Natural killer cell treated with Interleukin-12 subunit alpha and Interleukin-12 subunit beta and Interleukin-15 and Interleukin-18, amount 100 ng/mL, for 72 hours (primary cell): ENCODE data around the gene SUMO2. TPM values are rescaled to one million over a fixed set of nuclear protein-coding genes. Genes with fewer than 3 reads are reported as not detected.
"Not testable (repeated sequence)": the region's sequence is repeated elsewhere in the genome, so short reads cannot be mapped to it uniquely, and the experiment has no call there.

Source experiments
- ATAC-seq, 2 donors: fragments of 150-1000 bp; cut with Tn5 transposase in 1 of 2; sonication (Bioruptor Pico), chemical (Tn5 transposase) in 1 of 2; 2 replicates each; pipeline ENCODE4 v1.10.0; 2021
- DNase-seq: peaks from one replicate; pipeline ENCODE4 v3.0.0; 2022; ENCODE audit warnings: low spot score
- H3K27ac Mint-ChIP-seq, 2 donors: 1 replicate in 1 of 2; 2 replicates in 1 of 2; pipeline ENCODE4 v1.8.0; 2022; ENCODE audit warnings: mixed read lengths in 2 of 2, mild to moderate bottlenecking in 1 of 2, moderate library complexity in 1 of 2
- H3K27me3 Mint-ChIP-seq, 2 donors: 1 replicate in 1 of 2; 2 replicates in 1 of 2; pipeline ENCODE4 v1.8.0; 2022; ENCODE audit warnings: mixed read lengths in 2 of 2
- H3K36me3 Mint-ChIP-seq: one replicate; pipeline ENCODE4 v1.8.0; 2022; ENCODE audit warnings: mixed read lengths
- H3K4me1 Mint-ChIP-seq, 2 donors: 1 replicate in 1 of 2; 2 replicates in 1 of 2; pipeline ENCODE4 v1.8.0; 2022; ENCODE audit warnings: low read depth in 2 of 2, mixed read lengths in 2 of 2, mild to moderate bottlenecking in 1 of 2
- H3K4me3 Mint-ChIP-seq: one replicate; pipeline ENCODE4 v1.8.0; 2022; ENCODE audit warnings: mixed read lengths
- H3K9me3 Mint-ChIP-seq: 2 replicates; pipeline ENCODE4 v1.8.0; 2022; ENCODE audit warnings: mixed read lengths
- total RNA-seq, 2 donors: library from RNA; stranded (reverse); gene quantifications; one replicate each; pipeline ENCODE4 v1.2.3, GENCODE V29; 2022

SUMO2 gene
- total RNA-seq, 2 donors from 2014 or later, result 332 to 497 TPM

DNA sequence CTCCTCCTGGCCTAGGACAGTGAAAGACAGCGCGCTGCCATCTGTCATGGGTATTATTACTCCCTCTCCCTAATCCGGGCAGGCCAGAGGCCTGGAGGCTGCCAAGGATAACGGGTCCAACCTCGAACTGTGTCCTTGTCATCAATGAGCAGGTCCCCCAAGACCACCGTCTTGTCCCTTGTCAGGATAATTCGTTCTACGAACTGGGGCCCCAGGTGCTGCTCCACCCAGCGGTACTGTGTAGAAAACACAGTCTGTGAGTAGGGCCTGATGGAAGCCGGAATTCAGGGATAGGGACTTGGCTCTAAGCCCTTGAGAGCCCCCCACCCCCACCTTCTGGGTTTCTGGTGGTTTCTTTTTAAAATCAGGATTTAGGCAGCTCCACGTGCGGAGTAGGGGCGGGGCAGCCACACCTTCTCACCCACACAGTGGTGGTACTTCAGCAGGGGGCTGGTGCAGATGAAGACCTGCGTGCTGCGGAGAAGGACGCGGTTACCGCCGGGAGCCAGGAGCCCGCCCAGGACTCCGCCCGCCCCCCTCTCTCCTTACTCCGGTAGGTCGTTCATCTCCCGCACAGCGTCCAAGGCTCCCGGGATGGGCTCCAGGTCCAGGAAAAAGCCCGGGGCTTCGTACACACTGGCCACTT, 52.0 kb downstream of the SUMO2 start:
- Mint-ChIP-seq H3K4me1 (peaks cover 18% of the 10 kb centered on the region in 2 donors), H3K27me3 (no peaks in the 10 kb centered on the region)

GRCh38 chr17:75130059-75130631, 52.6 kb downstream of the SUMO2 start:
- peak overlapping the region; percentile 92 for H3K4me3 Mint-ChIP-seq
- DNase-seq, result no peak
- H3K9me3 Mint-ChIP-seq, result no peaks in the 10 kb centered on the region
- ATAC-seq, result no peak
- H3K27ac Mint-ChIP-seq, result peak overlapping the region; percentile 84 to 90
- H3K27me3 Mint-ChIP-seq, result no peaks in the 10 kb centered on the region
- H3K4me1 Mint-ChIP-seq, result peaks cover 20 to 22% of the 10 kb centered on the region in 2 donors
- peaks cover 4% of the 10 kb centered on the region for H3K36me3 Mint-ChIP-seq

More for the DNA sequence above, 52.0 kb downstream of the SUMO2 start:
- Mint-ChIP-seq H3K4me3 (peak overlapping the region; percentile 92), H3K27ac (peak overlapping the region; percentile 84 to 90), H3K36me3 (peaks cover 4% of the 10 kb centered on the region), H3K9me3 (no peaks in the 10 kb centered on the region)
- ATAC-seq (peak; percentile 43 to 62), DNase-seq (no peak)

GRCh38 chr17:75129576-75129975, 53.2 kb downstream of the SUMO2 start:
- Mint-ChIP-seq H3K9me3 (no peaks in the 10 kb centered on the region), H3K27me3 (no peaks in the 10 kb centered on the region), H3K4me1 (peaks cover 26% of the 10 kb centered on the region in 2 donors), H3K4me3 (peak overlapping the region; percentile 65), H3K36me3 (peaks cover 4% of the 10 kb centered on the region), H3K27ac (peak overlapping the region in 1 of 2 donors; percentile 51)
- ATAC-seq (no peak), DNase-seq (no peak)

DNA sequence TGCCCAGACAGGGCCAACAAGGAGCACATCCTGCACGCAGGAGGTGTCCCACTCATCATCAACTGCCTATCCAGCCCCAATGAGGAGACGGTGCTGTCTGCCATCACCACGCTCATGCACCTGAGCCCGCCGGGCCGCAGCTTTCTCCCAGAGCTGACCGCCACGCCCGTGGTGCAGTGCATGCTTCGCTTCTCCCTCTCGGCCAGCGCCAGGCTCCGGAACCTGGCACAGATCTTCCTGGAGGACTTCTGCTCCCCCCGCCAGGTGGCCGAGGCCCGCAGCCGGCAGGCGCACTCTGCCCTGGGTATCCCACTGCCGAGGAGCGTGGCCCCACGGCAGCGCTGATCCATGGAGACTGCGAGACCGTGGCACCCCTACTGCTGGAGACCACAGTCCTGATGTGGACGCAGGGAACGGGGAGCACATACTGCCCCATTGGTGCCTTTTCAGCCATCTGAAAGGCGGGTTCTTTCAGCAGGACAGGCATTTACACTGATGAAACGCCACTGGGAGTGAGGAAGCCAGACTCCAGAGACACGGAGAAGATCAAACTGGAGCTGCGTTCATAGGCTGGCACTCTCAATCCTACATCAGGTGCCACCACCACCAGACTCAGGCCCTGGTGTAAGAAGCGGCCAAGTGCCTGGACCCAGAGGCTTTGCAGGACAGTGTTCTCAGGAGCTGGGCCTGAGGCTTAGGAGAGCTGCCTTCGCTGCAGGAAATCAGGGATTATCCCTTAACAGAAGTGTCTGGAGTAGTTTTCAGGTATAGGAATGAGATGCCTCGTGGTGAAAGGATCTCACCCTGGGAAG, 53.9 kb downstream of the SUMO2 start:
- ATAC-seq, result no peak
- H3K27ac Mint-ChIP-seq, result peak overlapping the region in 1 of 2 donors; percentile 51

DNA sequence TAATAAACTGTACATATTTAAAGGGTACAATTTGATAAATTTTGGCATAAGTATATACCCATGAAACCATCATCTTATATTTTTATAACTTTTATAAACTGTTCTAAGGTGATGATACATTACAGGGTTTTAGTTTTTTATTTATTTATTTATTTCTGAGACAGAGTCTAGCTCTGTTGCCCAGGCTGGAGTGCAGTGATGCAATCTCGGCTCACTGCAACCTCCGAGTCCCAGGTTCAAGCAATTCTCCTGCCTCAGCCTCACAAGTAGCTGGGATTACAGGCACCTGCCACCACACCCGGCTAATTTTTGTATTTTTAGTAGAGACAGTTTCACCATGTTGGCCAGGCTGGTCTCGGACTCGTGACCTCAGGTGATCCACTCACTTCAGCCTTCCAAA, 54.8 kb downstream of the SUMO2 start:
- ATAC-seq, H3K9me3 Mint-ChIP-seq, H3K36me3 Mint-ChIP-seq, H3K4me3 Mint-ChIP-seq, DNase-seq, H3K27me3 Mint-ChIP-seq: not testable (repeated sequence)
- Mint-ChIP-seq H3K4me1 (peaks cover 33 to 34% of the 10 kb centered on the region in 2 donors), H3K27ac (peak overlapping the region in 1 of 2 donors; percentile 65)

More for the DNA sequence above, 53.9 kb downstream of the SUMO2 start:
- no peak for DNase-seq
- Mint-ChIP-seq H3K9me3 (no peaks in the 10 kb centered on the region), H3K36me3 (peaks cover 4% of the 10 kb centered on the region), H3K27me3 (no peaks in the 10 kb centered on the region), H3K4me1 (peaks cover 32 to 33% of the 10 kb centered on the region in 2 donors), H3K4me3 (peak overlapping the region; percentile 65)

- Mint-ChIP-seq H3K4me1 (peaks cover 30 to 33% of the 10 kb centered on the region in 2 donors), H3K36me3 (peaks cover 4% of the 10 kb centered on the region), H3K4me3 (no peak overlapping the region), H3K27me3 (no peaks in the 10 kb centered on the region), H3K9me3 (no peaks in the 10 kb centered on the region), H3K27ac (no peak overlapping the region)
- DNase-seq (no peak), ATAC-seq (no peak)
Observed at GRCh38 chr17:75126954-75127353, 55.8 kb downstream of the SUMO2 start.

- Mint-ChIP-seq H3K27me3 (no peaks in the 10 kb centered on the region), H3K27ac (peak overlapping the region; percentile 58 to 88), H3K9me3 (no peaks in the 10 kb centered on the region), H3K4me3 (no peak overlapping the region), H3K4me1 (peaks cover 31 to 33% of the 10 kb centered on the region in 2 donors), H3K36me3 (peaks cover 4% of the 10 kb centered on the region)
- ATAC-seq (no peak), DNase-seq (no peak)
Observed at GRCh38 chr17:75125984-75126383, 56.8 kb downstream of the SUMO2 start.

GRCh38 chr17:75124819-75125162, 58.0 kb downstream of the SUMO2 start:
- H3K4me1 Mint-ChIP-seq, result peaks cover 24 to 29% of the 10 kb centered on the region in 2 donors
- H3K27ac Mint-ChIP-seq, result peak overlapping the region; percentile 84 to 88
- H3K4me3 Mint-ChIP-seq, result peak overlapping the region; percentile 34
- peak; percentile 31 to 33 for ATAC-seq
- DNase-seq, result no peak
- H3K36me3 Mint-ChIP-seq, result no peaks in the 10 kb centered on the region
- no peaks in the 10 kb centered on the region for H3K27me3 Mint-ChIP-seq
- H3K9me3 Mint-ChIP-seq, result no peaks in the 10 kb centered on the region

- DNase-seq, result peak; percentile 77
- H3K4me3 Mint-ChIP-seq, result peak overlapping the region; percentile 34
Observed at GRCh38 chr17:75124041-75124818, 58.5 kb downstream of the SUMO2 start.

GRCh38 chr17:75118307-75118706, 64.5 kb downstream of the SUMO2 start:
- DNase-seq (no peak), ATAC-seq (no peak)
- Mint-ChIP-seq H3K4me1 (peaks cover 15 to 26% of the 10 kb centered on the region in 2 donors), H3K9me3 (no peaks in the 10 kb centered on the region), H3K27me3 (no peaks in the 10 kb centered on the region), H3K4me3 (no peak overlapping the region), H3K36me3 (no peaks in the 10 kb centered on the region), H3K27ac (peak overlapping the region in 1 of 2 donors; percentile 49)

More at GRCh38 chr17:75124041-75124818, 58.5 kb downstream of the SUMO2 start:
- H3K27me3 Mint-ChIP-seq, result no peaks in the 10 kb centered on the region
- no peaks in the 10 kb centered on the region for H3K9me3 Mint-ChIP-seq
- no peaks in the 10 kb centered on the region for H3K36me3 Mint-ChIP-seq
- peak; percentile 84 to 86 for ATAC-seq
- peaks cover 21 to 29% of the 10 kb centered on the region in 2 donors for H3K4me1 Mint-ChIP-seq
- peak overlapping the region; percentile 84 to 88 for H3K27ac Mint-ChIP-seq

GRCh38 chr17:75116737-75117136, 66.0 kb downstream of the SUMO2 start:
- Mint-ChIP-seq H3K4me3 (no peak overlapping the region), H3K27ac (no peak overlapping the region)
- no peak for ATAC-seq

More at GRCh38 chr17:75116737-75117136, 66.0 kb downstream of the SUMO2 start:
- Mint-ChIP-seq H3K27me3 (no peaks in the 10 kb centered on the region), H3K4me1 (peaks cover 20 to 31% of the 10 kb centered on the region in 2 donors), H3K9me3 (no peaks in the 10 kb centered on the region), H3K36me3 (no peaks in the 10 kb centered on the region)
- no peak for DNase-seq
